A549 (cell line): ENCODE measurements around the gene SLC24A1. TPM values are rescaled to one million over a fixed set of nuclear protein-coding genes. Genes with fewer than 3 reads are reported as not detected.

ENCODE experiments used
- ATAC-seq, 2 experiments: fragments of 200-7000 bp in 1 of 2; fragments of >200 bp in 1 of 2; cut with Nextera tagmentation in 1 of 2; cut with Tn5 transposase in 1 of 2; 3 replicates each; pipeline versions ENCODE4 v1.8.0 to v1.9.1; 2018 to 2020; ENCODE audit warnings: mild to moderate bottlenecking in 1 of 2, moderate library complexity in 1 of 2
- CTCF ChIA-PET: fragments of 300-600 bp; sonication (Branson Sonifier 250); formaldehyde crosslinking; extraction: SDS; loops from one replicate; lab custom pipeline; 2021; ENCODE audit warnings: antibody characterized with exemption, inconsistent platforms; lab: Yijun Ruan, JAX
- POLR2A ChIA-PET: fragments of 350-600 bp; formaldehyde crosslinking; extraction: SDS; loops from one replicate; lab custom pipeline; 2021; ENCODE audit warnings: antibody characterized with exemption, inconsistent platforms; lab: Yijun Ruan, JAX
- DNase-seq, 2 experiments: peaks; one replicate each; pipeline versions ENCODE4 v3.0.0 to v3.0.0-alpha.2; 2011 to 2016; ENCODE audit warnings: low read depth in 1 of 2, low spot score in 1 of 2
- FAIRE-seq: peaks from 2 replicates; lab custom pipeline; 2011; peaks lifted over from hg19 to GRCh38; lab: Jason Lieb, UNC
- H3K27ac ChIP-seq, 2 experiments: fragments of >200 bp; sonication (Bioruptor Twin); formaldehyde crosslinking; 3 replicates each; pipeline ENCODE4 v1.5.1; 2016 to 2017
- H3K4me1 ChIP-seq: fragments of >200 bp; sonication (Bioruptor Twin); formaldehyde crosslinking; 3 replicates; pipeline ENCODE4 v1.6.1; 2016
- H3K4me2 ChIP-seq: fragments of >200 bp; sonication (Bioruptor Twin); formaldehyde crosslinking; 3 replicates; pipeline ENCODE4 v1.6.1; 2016
- H3K4me3 ChIP-seq: fragments of >200 bp; sonication (Bioruptor Twin); formaldehyde crosslinking; 3 replicates; pipeline ENCODE4 v1.5.1; 2016
- H3K9me3 ChIP-seq: fragments of >200 bp; sonication (Bioruptor Twin); formaldehyde crosslinking; 3 replicates; pipeline ENCODE4 v1.6.1; 2016
- BCL3 ChIP-seq: fragments of >200 bp; sonication (Bioruptor Twin); formaldehyde crosslinking; IDR thresholded peaks from 3 replicates; pipeline ENCODE4 v1.6.1; 2016
- BHLHE40 ChIP-seq: IDR thresholded peaks from 2 replicates; pipeline ENCODE4 v1.6.1; 2012; ENCODE audit warnings: low read depth, low read length, inconsistent platforms
- CHD2 ChIP-seq: fragments of 150-350 bp; IDR thresholded peaks from 2 replicates; pipeline ENCODE4 v1.6.1; 2014; ENCODE audit warnings: low read length; ENCODE audit not compliant: partially characterized antibody
- ELK1 ChIP-seq: fragments of 150-350 bp; IDR thresholded peaks from 2 replicates; pipeline ENCODE4 v1.6.1; 2014; ENCODE audit warnings: low read depth, mild to moderate bottlenecking, low read length
- EP300 ChIP-seq, 2 experiments: fragments of >200 bp; sonication (Bioruptor Twin); formaldehyde crosslinking; IDR thresholded peaks; 2 replicates in 1 of 2; 3 replicates in 1 of 2; pipeline ENCODE4 v1.6.1; 2016 to 2017
- ESRRA ChIP-seq: fragments of 150-350 bp; IDR thresholded peaks from 2 replicates; pipeline ENCODE4 v1.6.1; 2014; ENCODE audit warnings: mild to moderate bottlenecking, low read length, borderline replicate concordance
- FOSB ChIP-seq: fragments of 250-450 bp; sonication (Bioruptor Pico); IDR thresholded peaks from 2 replicates; pipeline ENCODE4 v1.5.0; 2020; ENCODE audit warnings: mild to moderate bottlenecking, moderate library complexity
- FOSL2 ChIP-seq, 2 experiments: fragments of 450-650 bp in 1 of 2; fragments of >200 bp in 1 of 2; sonication (Bioruptor Twin) in 1 of 2; formaldehyde crosslinking; IDR thresholded peaks; 2 replicates each; pipeline versions ENCODE4 v1.5.0 to v1.6.1; 2016 to 2020; ENCODE audit warnings: mild to moderate bottlenecking in 1 of 2, moderate library complexity in 1 of 2
- FOXS1 ChIP-seq: fragments of 250-450 bp; sonication (Bioruptor Pico); IDR thresholded peaks from 2 replicates; pipeline ENCODE4 v1.5.0; 2020; ENCODE audit warnings: mild to moderate bottlenecking, moderate library complexity
- GATA3 ChIP-seq: IDR thresholded peaks from 2 replicates; pipeline ENCODE4 v1.6.1; 2012; ENCODE audit warnings: borderline replicate concordance
- HOXA7 ChIP-seq: fragments of 250-450 bp; sonication (Bioruptor Pico); IDR thresholded peaks from 2 replicates; pipeline ENCODE4 v1.5.0; 2020; ENCODE audit warnings: mild to moderate bottlenecking, moderate library complexity
- HOXB13 ChIP-seq: fragments of 250-450 bp; sonication (Bioruptor Pico); IDR thresholded peaks from 2 replicates; pipeline ENCODE4 v1.5.0; 2020; ENCODE audit warnings: low read depth, mild to moderate bottlenecking, moderate library complexity
- HOXB5 ChIP-seq: fragments of 250-450 bp; sonication (Bioruptor Pico); IDR thresholded peaks from 2 replicates; pipeline ENCODE4 v1.5.0; 2020; ENCODE audit warnings: mild to moderate bottlenecking, moderate library complexity
- KDM1A ChIP-seq: fragments of 200-600 bp; sonication (generic); IDR thresholded peaks from 2 replicates; pipeline ENCODE4 v1.6.1; 2016; ENCODE audit warnings: low read depth, mild to moderate bottlenecking
- NFE2L2 ChIP-seq: fragments of 150-350 bp; conservative IDR thresholded peaks from 2 replicates; pipeline ENCODE4 v1.6.1; 2014; ENCODE audit warnings: low read length
- POLR2A ChIP-seq: IDR thresholded peaks from 2 replicates; pipeline ENCODE4 v1.6.1; 2012; ENCODE audit warnings: mild to moderate bottlenecking, low read length
- POLR2AphosphoS2 ChIP-seq: conservative IDR thresholded peaks from 2 replicates; pipeline ENCODE4 v1.6.1; 2012; ENCODE audit warnings: low read length, improper control_type of control experiment, inconsistent platforms
- RAD21 ChIP-seq, 2 experiments: fragments of >200 bp in 1 of 2; sonication (Bioruptor Twin) in 1 of 2; formaldehyde crosslinking in 1 of 2; IDR thresholded peaks in 1 of 2; conservative IDR thresholded peaks in 1 of 2; 2 replicates in 1 of 2; 3 replicates in 1 of 2; pipeline ENCODE4 v1.6.1; 2012 to 2018; ENCODE audit warnings: inconsistent platforms in 1 of 2
- RARB ChIP-seq: fragments of 250-450 bp; sonication (Bioruptor Pico); IDR thresholded peaks from 2 replicates; pipeline ENCODE4 v1.8.0; 2021; ENCODE audit warnings: mild to moderate bottlenecking, moderate library complexity
- REST ChIP-seq: fragments of 200-600 bp; sonication (generic); IDR thresholded peaks from 2 replicates; pipeline ENCODE4 v1.6.1; 2016; ENCODE audit warnings: antibody characterized with exemption, mild to moderate bottlenecking, moderate library complexity
- RFX5 ChIP-seq: fragments of 450-650 bp; IDR thresholded peaks from 2 replicates; pipeline ENCODE4 v1.7.1; 2014; ENCODE audit warnings: antibody characterized with exemption, mild to moderate bottlenecking, moderate library complexity
- SMC3 ChIP-seq: fragments of >200 bp; sonication (Bioruptor Twin); formaldehyde crosslinking; IDR thresholded peaks from 3 replicates; pipeline ENCODE4 v1.6.1; 2018; ENCODE audit warnings: inconsistent platforms
- SREBF2 ChIP-seq: fragments of 450-650 bp; IDR thresholded peaks from 2 replicates; pipeline ENCODE4 v1.6.1; 2014; ENCODE audit warnings: mild to moderate bottlenecking, moderate library complexity
- TP53 ChIP-seq: fragments of 250-450 bp; sonication (Bioruptor Pico); IDR thresholded peaks from 2 replicates; pipeline ENCODE4 v1.5.0; 2021; ENCODE audit warnings: mild to moderate bottlenecking, moderate library complexity
- ZC3H11A ChIP-seq: fragments of 450-650 bp; IDR thresholded peaks from 2 replicates; pipeline ENCODE4 v1.6.1; 2014; ENCODE audit warnings: antibody characterized with exemption, mild to moderate bottlenecking
- ZNF302 ChIP-seq: fragments of 250-450 bp; sonication (Bioruptor Pico); IDR thresholded peaks from 2 replicates; pipeline ENCODE4 v1.9.0; 2021; ENCODE audit warnings: inconsistent platforms, mild to moderate bottlenecking, moderate library complexity
- ZSCAN20 ChIP-seq: fragments of 250-450 bp; sonication (Bioruptor Pico); IDR thresholded peaks from 2 replicates; pipeline ENCODE4 v1.8.0; 2022; ENCODE audit warnings: mild to moderate bottlenecking, moderate library complexity
- WGBS: methylation state at CpG from one replicate; pipeline ENCODE4 v1.1.6; 2017; ENCODE audit errors: missing lambda C conversion rate; 5-methylcytosine and 5-hydroxymethylcytosine counted together
- polyA plus RNA-seq, 4 experiments: library from polyadenylated mRNA; depleted of rRNA in 3 of 4; stranded (reverse); fragments of >200 nt; fragmentation: RNase III in 1 of 4; extraction: RNeasy Plus Mini Kit Qiagen cat#74134 plus additional on column Dnase treatment in 1 of 4; gene quantifications; 2 replicates in 3 of 4; 3 replicates in 1 of 4; pipeline ENCODE4 v1.2.3, GENCODE V29; 2011 to 2017
- TF ChIP-seq, protein P1 (sequence below): IDR thresholded peaks from 2 replicates; pipeline ENCODE4 v1.6.1; 2012; ENCODE audit warnings: low read depth, borderline replicate concordance
- TF ChIP-seq, protein P2 (sequence below): IDR thresholded peaks from 2 replicates; pipeline ENCODE4 v1.6.1; 2012

The SLC24A1 gene
- polyA plus RNA-seq, 2 of the 4 experiments (the other 2 are of a cell fraction), result 6.4 to 7.0 TPM

DNA sequence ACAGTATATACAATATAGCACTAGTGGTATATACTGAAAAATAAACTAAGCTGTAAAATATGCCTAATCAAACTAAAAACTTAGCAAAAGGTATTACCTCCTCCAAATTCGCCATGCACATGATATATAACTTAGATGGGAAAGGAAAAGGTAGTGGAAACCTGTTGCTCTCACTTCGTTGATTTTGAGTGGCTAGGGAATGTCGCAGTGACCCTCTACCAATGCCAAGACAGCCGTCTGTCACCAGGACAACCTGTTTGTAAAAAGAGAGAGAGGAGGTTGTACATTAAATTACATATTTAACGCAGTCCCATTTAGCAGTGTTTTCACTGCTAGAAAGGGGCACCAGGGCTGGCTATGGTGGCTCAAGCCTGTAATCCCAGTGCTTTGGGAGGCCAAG lies 22.1 kb upstream of the SLC24A1 start:
- Histone ChIP-seq H3K9me3 (no peaks in the 10 kb centered on the region), H3K4me2 (no peak overlapping the region), H3K27ac (no peak overlapping the region), H3K4me1 (peaks cover 13% of the 10 kb centered on the region), H3K4me3 (no peak overlapping the region)
- no peak for TF ChIP-seq SREBF2
- TF ChIP-seq FOSL2 (IDR thresholded peaks at IDR 0.05), result no peak
- no peak for TF ChIP-seq FOSL2 (CRISPR knock-in tag; IDR thresholded peaks at IDR 0.05)
- TF ChIP-seq, protein P1, sequence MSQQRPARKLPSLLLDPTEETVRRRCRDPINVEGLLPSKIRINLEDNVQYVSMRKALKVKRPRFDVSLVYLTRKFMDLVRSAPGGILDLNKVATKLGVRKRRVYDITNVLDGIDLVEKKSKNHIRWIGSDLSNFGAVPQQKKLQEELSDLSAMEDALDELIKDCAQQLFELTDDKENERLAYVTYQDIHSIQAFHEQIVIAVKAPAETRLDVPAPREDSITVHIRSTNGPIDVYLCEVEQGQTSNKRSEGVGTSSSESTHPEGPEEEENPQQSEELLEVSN, result no peak
- no peak for TF ChIP-seq RFX5
- TF ChIP-seq ESRRA, result no peak
- TF ChIP-seq ZSCAN20 (CRISPR knock-in tag), result no peak
- no peak for TF ChIP-seq HOXB5 (CRISPR knock-in tag)
- TF ChIP-seq HOXB13 (CRISPR knock-in tag), result no peak
- TF ChIP-seq GATA3, result no peak
- TF ChIP-seq SMC3, result no peak
- no peak for TF ChIP-seq ZC3H11A
- no peak for TF ChIP-seq BHLHE40
- no peak for TF ChIP-seq REST
- TF ChIP-seq HOXA7 (CRISPR knock-in tag), result no peak
- ChIA-PET CTCF (interaction anchor here (2.5 kb wide), 1 partner anchor 12 kb away, joined by 8 read pairs; no protein-coding TSS in a partner anchor), POLR2A (interaction anchor here (1.1 to 1.9 kb wide), 2 partner anchors 11 to 270 kb away, joined by 3 to 9 read pairs; partner anchors contain the start of genes INTS14 and RAB11A)
- no peak for FAIRE-seq
- DNase-seq, result no peak
- WGBS, result 94% methylated on average over 5 of the region's 5 CpGs
- ATAC-seq, result no peak

- 61% methylated on average over 2 of the region's 2 CpGs for WGBS
- no peak for DNase-seq
- Histone ChIP-seq H3K4me2 (no peak overlapping the region), H3K27ac (no peak overlapping the region), H3K4me1 (peaks cover 13% of the 10 kb centered on the region), H3K9me3 (no peaks in the 10 kb centered on the region)
- ATAC-seq, result no peak
- FAIRE-seq, result no peak
- POLR2A ChIA-PET, result no interaction called here
- TF ChIP-seq TP53 (CRISPR knock-in tag), result no peak
- TF ChIP-seq RAD21 (conservative IDR thresholded peaks at IDR 0.05 in 1 of 2, IDR thresholded peaks at IDR 0.05 in 1 of 2), result no peak
- no peak for TF ChIP-seq POLR2A
- TF ChIP-seq SREBF2, result no peak
- TF ChIP-seq ELK1, result no peak
- TF ChIP-seq ZNF302, result no peak
- TF ChIP-seq, protein P1, result no peak
- TF ChIP-seq POLR2AphosphoS2, result no peak
- TF ChIP-seq FOXS1 (CRISPR knock-in tag), result no peak
- TF ChIP-seq EP300 (IDR thresholded peaks at IDR 0.05), result no peak
- no peak for TF ChIP-seq KDM1A
- TF ChIP-seq HOXA7 (CRISPR knock-in tag), result no peak
- no peak for TF ChIP-seq FOSB (CRISPR knock-in tag)
- no peak for TF ChIP-seq BCL3
- TF ChIP-seq, protein P2, sequence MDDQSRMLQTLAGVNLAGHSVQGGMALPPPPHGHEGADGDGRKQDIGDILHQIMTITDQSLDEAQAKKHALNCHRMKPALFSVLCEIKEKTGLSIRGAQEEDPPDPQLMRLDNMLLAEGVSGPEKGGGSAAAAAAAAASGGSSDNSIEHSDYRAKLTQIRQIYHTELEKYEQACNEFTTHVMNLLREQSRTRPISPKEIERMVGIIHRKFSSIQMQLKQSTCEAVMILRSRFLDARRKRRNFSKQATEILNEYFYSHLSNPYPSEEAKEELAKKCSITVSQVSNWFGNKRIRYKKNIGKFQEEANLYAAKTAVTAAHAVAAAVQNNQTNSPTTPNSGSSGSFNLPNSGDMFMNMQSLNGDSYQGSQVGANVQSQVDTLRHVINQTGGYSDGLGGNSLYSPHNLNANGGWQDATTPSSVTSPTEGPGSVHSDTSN, result no peak
- no peak for TF ChIP-seq NFE2L2
- no peak for TF ChIP-seq RARB (CRISPR knock-in tag)
- TF ChIP-seq CHD2, result no peak
- TF ChIP-seq, all 56 proteins: peak for 0
- CTCF ChIA-PET, result interaction anchor here (0.8 to 1.8 kb wide), 4 partner anchors 9 to 267 kb away, joined by 3 to 6 read pairs (median 4); no protein-coding TSS in a partner anchor
- H3K4me3 ChIP-seq, result no peak overlapping the region
These were observed 18.6 kb upstream of the SLC24A1 start for GRCh38 chr15:65603134-65603533.
